ENCODE data around the gene TBXAS1.

Gene TBXAS1

GRCh38 chr7:139985811-139986210 lies 156.7 kb downstream of the TBXAS1 start:
- DNase-seq: no peak

GRCh38 chr7:139987691-139988516 lies 158.8 kb downstream of the TBXAS1 start:
- DNase-seq: no peak

- DNase-seq: no peak
Observed at GRCh38 chr7:139989366-139990141, 160.5 kb downstream of the TBXAS1 start.

- no peak for DNase-seq
Observed at GRCh38 chr7:139990142-139990535, 161.1 kb downstream of the TBXAS1 start.

GRCh38 chr7:139990571-139991268 lies 161.7 kb downstream of the TBXAS1 start:
- no peak for DNase-seq

- no peak for DNase-seq
Observed at GRCh38 chr7:139991269-139991666, 162.2 kb downstream of the TBXAS1 start.

GRCh38 chr7:139991911-139992310 lies 162.8 kb downstream of the TBXAS1 start:
- no peak for DNase-seq

- DNase-seq: no peak
Observed at GRCh38 chr7:139992353-139993044, 163.4 kb downstream of the TBXAS1 start.

GRCh38 chr7:139993169-139993568 lies 164.1 kb downstream of the TBXAS1 start:
- DNase-seq: no peak

- DNase-seq: no peak
Observed at GRCh38 chr7:139993592-139993991, 164.5 kb downstream of the TBXAS1 start.

GRCh38 chr7:139994356-139994755 lies 165.3 kb downstream of the TBXAS1 start:
- DNase-seq: no peak

GRCh38 chr7:139995017-139995915 lies 166.2 kb downstream of the TBXAS1 start:
- DNase-seq: no peak

GRCh38 chr7:139998572-139998971 lies 169.5 kb downstream of the TBXAS1 start:
- no peak for DNase-seq

GRCh38 chr7:139999516-139999915 lies 170.5 kb downstream of the TBXAS1 start:
- DNase-seq: no peak

- DNase-seq: no peak
Observed at GRCh38 chr7:140000666-140001268, 171.7 kb downstream of the TBXAS1 start.

- peak; percentile 17 for DNase-seq
Observed at GRCh38 chr7:140003913-140004382, 174.9 kb downstream of the TBXAS1 start.

GRCh38 chr7:140004672-140005071 lies 175.6 kb downstream of the TBXAS1 start:
- DNase-seq: no peak

GRCh38 chr7:140005341-140005740 lies 176.3 kb downstream of the TBXAS1 start:
- DNase-seq: no peak

GRCh38 chr7:140005754-140006503 lies 176.9 kb downstream of the TBXAS1 start:
- peak; percentile 10 for DNase-seq

- no peak for DNase-seq
Observed at GRCh38 chr7:140006600-140006999, 177.5 kb downstream of the TBXAS1 start.
